CD14-positive monocyte (primary cell): ENCODE measurements around the gene NELL1. TPM values are rescaled to one million over a fixed set of nuclear protein-coding genes. Genes with fewer than 3 reads are reported as not detected.

ENCODE experiments used
- DNase-seq, 3 donors: peaks; one replicate each; pipeline ENCODE4 v3.0.0-alpha.2; 2011 to 2022
- H2AFZ ChIP-seq: 2 replicates; pipeline ENCODE4 v1.6.0; 2012; ENCODE audit warnings: mild to moderate bottlenecking, low read depth, low read length, inconsistent platforms; ENCODE audit not compliant: insufficient read depth, poor library complexity, severe bottlenecking
- H3K27ac ChIP-seq, 2 donors: 1 replicate in 1 of 2; 2 replicates in 1 of 2; pipeline ENCODE4 v1.5.1; 2012 to 2013; ENCODE audit warnings: low read length in 2 of 2, control low read depth in 1 of 2, inconsistent platforms in 1 of 2, low read depth in 1 of 2, mild to moderate bottlenecking in 1 of 2
- H3K27me3 ChIP-seq, 2 donors: one replicate each; pipeline versions ENCODE4 v1.6.0 to v1.6.1; 2011 to 2013; ENCODE audit warnings: low read length in 2 of 2; ENCODE audit not compliant: control insufficient read depth in 2 of 2, insufficient read depth in 2 of 2
- H3K36me3 ChIP-seq, 2 donors: replicated peaks in 1 of 2; 1 replicate in 1 of 2; 2 replicates in 1 of 2; pipeline versions ENCODE4 v1.5.1 to v1.6.1; 2012 to 2013; ENCODE audit warnings: low read length in 2 of 2, control low read depth in 1 of 2, inconsistent platforms in 1 of 2, mild to moderate bottlenecking in 1 of 2; ENCODE audit not compliant: insufficient read depth in 2 of 2, control insufficient read depth in 1 of 2
- H3K4me1 ChIP-seq, 2 donors: 1 replicate in 1 of 2; 2 replicates in 1 of 2; pipeline versions ENCODE4 v1.5.1 to v1.6.1; 2012 to 2013; ENCODE audit warnings: low read length in 2 of 2, control low read depth in 1 of 2, inconsistent platforms in 1 of 2, mild to moderate bottlenecking in 1 of 2, moderate library complexity in 1 of 2; ENCODE audit not compliant: insufficient read depth in 2 of 2, control insufficient read depth in 1 of 2
- H3K4me2 ChIP-seq: replicated peaks from 2 replicates; pipeline ENCODE3; 2012; ENCODE audit warnings: low read length, moderate library complexity, mild to moderate bottlenecking; ENCODE audit not compliant: poor library complexity, severe bottlenecking; ENCODE audit errors: extremely low read depth
- H3K4me3 ChIP-seq, 3 experiments: fragments of 200-600 bp in 1 of 3; sonication (generic) in 1 of 3; replicated peaks in 1 of 3; 1 replicate in 2 of 3; 2 replicates in 1 of 3; pipeline ENCODE4 v1.5.1; 2011 to 2013; ENCODE audit warnings: low read length in 3 of 3, mild to moderate bottlenecking in 3 of 3, control low read depth in 2 of 3, low read depth in 2 of 3, inconsistent platforms in 1 of 3, moderate library complexity in 1 of 3
- H3K79me2 ChIP-seq: 2 replicates; pipeline ENCODE4 v1.6.0; 2012; ENCODE audit warnings: mild to moderate bottlenecking, control low read depth, inconsistent platforms, low read length, moderate library complexity; ENCODE audit not compliant: insufficient read depth
- H3K9ac ChIP-seq: 2 replicates; pipeline ENCODE4 v1.6.0; 2017; ENCODE audit warnings: low read length, mild to moderate bottlenecking; ENCODE audit not compliant: insufficient read depth, poor library complexity, severe bottlenecking
- H3K9me3 ChIP-seq, 2 donors: replicated peaks in 1 of 2; 1 replicate in 1 of 2; 2 replicates in 1 of 2; pipeline versions ENCODE4 v1.5.1 to v1.6.1; 2012 to 2013; ENCODE audit warnings: low read length in 2 of 2, control low read depth in 1 of 2; ENCODE audit not compliant: control insufficient read depth in 1 of 2, insufficient read depth in 1 of 2
- H4K20me1 ChIP-seq: 2 replicates; pipeline ENCODE4 v1.6.0; 2012; ENCODE audit warnings: mild to moderate bottlenecking, low read length, control low read depth, moderate library complexity; ENCODE audit not compliant: insufficient read depth
- H3K27ac Mint-ChIP-seq, 7 donors: one replicate each; pipeline ENCODE4 v1.8.0; 2020; ENCODE audit warnings: mild to moderate bottlenecking in 7 of 7, mixed read lengths in 7 of 7, moderate library complexity in 6 of 7, inconsistent platforms in 2 of 7
- H3K27me3 Mint-ChIP-seq, 3 donors: one replicate each; pipeline ENCODE4 v1.8.0; 2021 to 2022; ENCODE audit warnings: low read depth in 3 of 3, mild to moderate bottlenecking in 3 of 3, mixed read lengths in 3 of 3, moderate library complexity in 3 of 3, inconsistent platforms in 1 of 3
- H3K36me3 Mint-ChIP-seq, 2 donors: one replicate each; pipeline ENCODE4 v1.8.0; 2020; ENCODE audit warnings: mixed read lengths in 2 of 2, inconsistent platforms in 1 of 2, mild to moderate bottlenecking in 1 of 2
- H3K4me1 Mint-ChIP-seq: one replicate; pipeline ENCODE4 v1.8.0; 2020; ENCODE audit warnings: mild to moderate bottlenecking, mixed read lengths
- H3K4me3 Mint-ChIP-seq, 2 donors: one replicate each; pipeline ENCODE4 v1.8.0; 2020; ENCODE audit warnings: mild to moderate bottlenecking in 2 of 2, mixed read lengths in 2 of 2, moderate library complexity in 1 of 2
- H3K9me3 Mint-ChIP-seq, 7 donors: one replicate each; pipeline ENCODE4 v1.8.0; 2020 to 2022; ENCODE audit warnings: mixed read lengths in 7 of 7, mild to moderate bottlenecking in 6 of 7, moderate library complexity in 6 of 7, inconsistent platforms in 2 of 7
- WGBS: methylation state at CpG from one replicate; pipeline ENCODE4 v1.1.5; 2013; ENCODE audit warnings: missing lambda C conversion rate; ENCODE audit not compliant: insufficient coverage; 5-methylcytosine and 5-hydroxymethylcytosine counted together
- intact Hi-C, 2 donors: fragments of 100-400 bp; cut with micrococcal nuclease; formaldehyde crosslinking; loops; one replicate each; pipeline versions ENCODE4 v1.15.0 to v1.15.1; 2023
- polyA plus RNA-seq, 3 donors: library from polyadenylated mRNA; depleted of rRNA in 1 of 3; unstranded in 2 of 3; stranded (reverse) in 1 of 3; fragments of 300-500 nt in 2 of 3; fragments of >200 nt in 1 of 3; fragmentation: Illumina TruSeq in 2 of 3; gene quantifications; 1 replicate in 2 of 3; 2 replicates in 1 of 3; pipeline ENCODE4 v1.2.3, GENCODE V29; 2012 to 2021
- TF ChIP-seq, protein P1 (sequence below): fragments of 200-600 bp; IDR thresholded peaks from one replicate; pipeline ENCODE4 v1.8.0; 2022; ENCODE audit warnings: antibody characterized with exemption, mild to moderate bottlenecking

The NELL1 gene
- polyA plus RNA-seq, 3 donors: not detected

DNA sequence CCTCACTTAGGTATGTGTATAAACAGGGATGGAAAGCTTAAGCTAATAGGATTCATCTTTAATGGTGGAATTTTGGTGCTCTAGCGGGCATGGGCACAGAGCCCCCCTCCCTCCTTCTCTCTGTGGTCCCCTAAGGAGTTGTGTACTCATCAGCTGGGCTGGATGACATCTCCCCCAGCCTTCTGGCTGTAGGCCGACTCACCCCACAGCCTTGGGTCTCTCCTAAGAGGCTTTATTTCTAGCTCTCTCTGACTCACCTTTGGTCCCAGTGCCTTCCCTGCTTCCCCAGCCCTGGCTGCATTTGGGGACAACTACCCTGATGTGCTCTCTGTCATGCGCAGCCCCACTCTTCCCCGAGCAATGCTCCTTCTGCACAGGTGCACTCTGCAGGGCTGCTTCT, 43.1 kb upstream of the NELL1 start:
- H3K4me3 ChIP-seq: no peak overlapping the region
- peaks cover 0 to 10% (median 0%) of the 10 kb centered on the region in 7 donors for H3K9me3 Mint-ChIP-seq
- peaks cover 5% of the 10 kb centered on the region for H3K4me1 Mint-ChIP-seq
- no peak overlapping the region for H3K27ac ChIP-seq
- H3K27me3 ChIP-seq: peaks cover 0 to 6% of the 10 kb centered on the region in 2 donors
- H3K36me3 ChIP-seq: no peaks in the 10 kb centered on the region
- no peak overlapping the region for H2AFZ ChIP-seq
- no peak for DNase-seq
- no peak overlapping the region for H3K27ac Mint-ChIP-seq
- intact Hi-C loops: no loop called here
- H3K9ac ChIP-seq: no peak overlapping the region
- no peak overlapping the region for H3K4me2 ChIP-seq
- H3K36me3 Mint-ChIP-seq: no peaks in the 10 kb centered on the region
- H3K4me3 Mint-ChIP-seq: no peak overlapping the region
- H3K79me2 ChIP-seq: no peaks in the 10 kb centered on the region
- no peaks in the 10 kb centered on the region for H3K4me1 ChIP-seq
- peaks cover 6 to 12% (median 11%) of the 10 kb centered on the region in 3 donors for H3K27me3 Mint-ChIP-seq
- no peaks in the 10 kb centered on the region for H4K20me1 ChIP-seq
- 88% methylated on average over 3 of the region's 4 CpGs for WGBS
- TF ChIP-seq, protein P1, sequence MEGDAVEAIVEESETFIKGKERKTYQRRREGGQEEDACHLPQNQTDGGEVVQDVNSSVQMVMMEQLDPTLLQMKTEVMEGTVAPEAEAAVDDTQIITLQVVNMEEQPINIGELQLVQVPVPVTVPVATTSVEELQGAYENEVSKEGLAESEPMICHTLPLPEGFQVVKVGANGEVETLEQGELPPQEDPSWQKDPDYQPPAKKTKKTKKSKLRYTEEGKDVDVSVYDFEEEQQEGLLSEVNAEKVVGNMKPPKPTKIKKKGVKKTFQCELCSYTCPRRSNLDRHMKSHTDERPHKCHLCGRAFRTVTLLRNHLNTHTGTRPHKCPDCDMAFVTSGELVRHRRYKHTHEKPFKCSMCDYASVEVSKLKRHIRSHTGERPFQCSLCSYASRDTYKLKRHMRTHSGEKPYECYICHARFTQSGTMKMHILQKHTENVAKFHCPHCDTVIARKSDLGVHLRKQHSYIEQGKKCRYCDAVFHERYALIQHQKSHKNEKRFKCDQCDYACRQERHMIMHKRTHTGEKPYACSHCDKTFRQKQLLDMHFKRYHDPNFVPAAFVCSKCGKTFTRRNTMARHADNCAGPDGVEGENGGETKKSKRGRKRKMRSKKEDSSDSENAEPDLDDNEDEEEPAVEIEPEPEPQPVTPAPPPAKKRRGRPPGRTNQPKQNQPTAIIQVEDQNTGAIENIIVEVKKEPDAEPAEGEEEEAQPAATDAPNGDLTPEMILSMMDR: no peak
- H3K9me3 ChIP-seq: peaks cover 0 to 6% of the 10 kb centered on the region in 2 donors

DNA sequence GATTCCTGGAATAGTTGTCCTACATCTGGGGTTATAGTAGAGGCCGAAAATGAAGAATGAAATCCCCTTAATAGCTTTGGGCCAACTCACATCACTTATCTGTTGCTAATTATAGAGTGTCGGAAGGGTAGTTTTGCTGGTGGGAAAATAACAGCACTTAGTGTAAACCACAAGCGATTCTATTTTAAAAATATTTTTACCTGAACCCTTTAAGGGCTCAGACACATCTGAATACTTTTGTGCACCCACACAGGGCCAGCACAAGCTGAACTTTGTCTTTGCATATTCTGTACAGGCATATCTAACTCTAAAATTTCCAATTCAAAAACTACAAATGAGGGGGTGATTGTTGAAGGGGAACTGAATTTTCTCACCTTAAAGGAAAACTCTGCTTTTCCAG, 42.4 kb upstream of the NELL1 start:
- WGBS: no CpG with 5 or more reads among the region's 3 CpGs

More for the DNA sequence above, 42.4 kb upstream of the NELL1 start:
- H3K4me3 Mint-ChIP-seq: no peak overlapping the region
- Histone ChIP-seq H3K9me3 (peaks cover 0 to 6% of the 10 kb centered on the region in 2 donors), H3K9ac (no peak overlapping the region), H3K4me1 (no peaks in the 10 kb centered on the region), H3K36me3 (no peaks in the 10 kb centered on the region), H4K20me1 (no peaks in the 10 kb centered on the region), H3K27me3 (peaks cover 0 to 6% of the 10 kb centered on the region in 2 donors), H3K4me3 (no peak overlapping the region), H3K27ac (no peak overlapping the region), H3K4me2 (no peak overlapping the region), H3K79me2 (no peaks in the 10 kb centered on the region), H2AFZ (no peak overlapping the region)
- intact Hi-C loops: no loop called here
- H3K9me3 Mint-ChIP-seq: peaks cover 0 to 10% (median 0%) of the 10 kb centered on the region in 7 donors
- no peak overlapping the region for H3K27ac Mint-ChIP-seq
- H3K4me1 Mint-ChIP-seq: peaks cover 5% of the 10 kb centered on the region
- TF ChIP-seq, protein P1: no peak
- peaks cover 4 to 11% (median 11%) of the 10 kb centered on the region in 3 donors for H3K27me3 Mint-ChIP-seq
- no peaks in the 10 kb centered on the region for H3K36me3 Mint-ChIP-seq
- DNase-seq: no peak
